Stimulated activated CD4-positive, alpha-beta T cell treated with anti-CD3 and anti-CD28 coated beads, Interleukin-1b, Interleukin-23, amount 100 ng/mL, for 1 hour (primary cell): ENCODE measurements around the gene MCM10.
"Not testable (repeated sequence)": the region's sequence is repeated elsewhere in the genome, so short reads cannot be mapped to it uniquely, and the experiment has no call there.

ENCODE experiments used
- DNase-seq, 2 donors: peaks; one replicate each; pipeline ENCODE4 v3.0.0-alpha.2; 2020; ENCODE audit warnings: low read depth in 2 of 2

The MCM10 gene

GRCh38 chr10:13160934-13161856 is at the start of gene MCM10:
Gene MCM10 (plus strand): TSS chr10:13161558. CDS start chr10:13164203, 2,645 bp downstream.
- peak; percentile 89 to 94 for DNase-seq

- DNase-seq, result no peak
Observed at GRCh38 chr10:13113544-13113943, 47.8 kb upstream of the MCM10 start.

GRCh38 chr10:13115832-13116803 is 45.2 kb upstream of the MCM10 start:
- DNase-seq, result no peak

- DNase-seq, result no peak
Observed at GRCh38 chr10:13117841-13118783, 43.2 kb upstream of the MCM10 start.

- DNase-seq, result no peak
Observed at GRCh38 chr10:13118784-13119410, 42.5 kb upstream of the MCM10 start.

- DNase-seq, result no peak
Observed at GRCh38 chr10:13120786-13121499, 40.4 kb upstream of the MCM10 start.

- DNase-seq, result no peak
Observed at GRCh38 chr10:13121500-13121854, 39.9 kb upstream of the MCM10 start.

- no peak for DNase-seq
Observed at GRCh38 chr10:13136651-13137050, 24.7 kb upstream of the MCM10 start.

GRCh38 chr10:13139150-13139549 is 22.2 kb upstream of the MCM10 start:
- DNase-seq, result no peak

- DNase-seq, result no peak
Observed at GRCh38 chr10:13139676-13140075, 21.7 kb upstream of the MCM10 start.

GRCh38 chr10:13140627-13141190 is 20.6 kb upstream of the MCM10 start:
- no peak for DNase-seq

GRCh38 chr10:13143766-13144165 is 17.6 kb upstream of the MCM10 start:
- DNase-seq, result no peak

- no peak for DNase-seq
Observed at GRCh38 chr10:13144814-13145213, 16.5 kb upstream of the MCM10 start.

- DNase-seq, result no peak
Observed at GRCh38 chr10:13146379-13146778, 15.0 kb upstream of the MCM10 start.

GRCh38 chr10:13147161-13147560 is 14.2 kb upstream of the MCM10 start:
- no peak for DNase-seq

GRCh38 chr10:13152296-13152695 is 9.1 kb upstream of the MCM10 start:
- DNase-seq, result no peak

- DNase-seq, result not testable (repeated sequence)
Observed at GRCh38 chr10:13155860-13156259, 5.5 kb upstream of the MCM10 start.

GRCh38 chr10:13158401-13158800 is 3.0 kb upstream of the MCM10 start:
- no peak for DNase-seq

GRCh38 chr10:13161857-13162271 is 506 bp downstream of the MCM10 start:
- DNase-seq, result no peak

- no peak for DNase-seq
Observed at GRCh38 chr10:13163859-13164258, 2.5 kb downstream of the MCM10 start.
